ENCODE results near the gene SLC4A1. TPM values are rescaled to one million over a fixed set of nuclear protein-coding genes. Genes with fewer than 3 reads are reported as not detected.

SLC4A1 gene
- polyA plus RNA-seq, 1 of the 3 experiments (the other 2 are of a cell fraction) = not detected

- H3K27me3 ChIP-seq (ENCODE audit: insufficient read depth) = no peaks in the 10 kb centered on the region
- H2AFZ ChIP-seq (ENCODE audit: low read depth) = no peak overlapping the region
- no peak for TF ChIP-seq GABPA (IDR thresholded peaks at IDR 0.05; ENCODE audit: low read depth)
- no peak for TF ChIP-seq CTCF (IDR thresholded peaks at IDR 0.05)
- TF ChIP-seq IRF3 (IDR thresholded peaks at IDR 0.05; ENCODE audit: low read depth, low read length) = no peak
- no peak for TF ChIP-seq JUND (IDR thresholded peaks at IDR 0.05)
- TF ChIP-seq CHD2 (IDR thresholded peaks at IDR 0.05; ENCODE audit: low read length, partially characterized antibody) = no peak
- no peak for TF ChIP-seq EZH2phosphoT487 (IDR thresholded peaks at IDR 0.05; ENCODE audit: borderline replicate concordance, low read depth)
- TF ChIP-seq ZBTB33 (IDR thresholded peaks at IDR 0.05; ENCODE audit: borderline replicate concordance, low read depth) = no peak
- TF ChIP-seq ELF1 (IDR thresholded peaks at IDR 0.05) = no peak
- TF ChIP-seq RXRA (IDR thresholded peaks at IDR 0.05; ENCODE audit: borderline replicate concordance, low read depth) = no peak
- TF ChIP-seq REST (IDR thresholded peaks at IDR 0.05; ENCODE audit: low read depth, low read length) = no peak
- TF ChIP-seq NFIC (IDR thresholded peaks at IDR 0.05; ENCODE audit: borderline replicate concordance) = no peak
- TF ChIP-seq TEAD4 (IDR thresholded peaks at IDR 0.05; ENCODE audit: borderline replicate concordance, insufficient read depth) = no peak
- TF ChIP-seq FOSL2 (IDR thresholded peaks at IDR 0.05; ENCODE audit: borderline replicate concordance, low read depth) = no peak
- TF ChIP-seq PBX3 (IDR thresholded peaks at IDR 0.05) = no peak
- TF ChIP-seq SMC3 (IDR thresholded peaks at IDR 0.05; ENCODE audit: low read depth, low read length) = no peak
- no peak for TF ChIP-seq MXI1 (IDR thresholded peaks at IDR 0.05; ENCODE audit: low read depth, low read length)
- no peaks in the 10 kb centered on the region for H4K20me1 ChIP-seq (ENCODE audit: insufficient read depth)
- no peak overlapping the region for H3K4me2 ChIP-seq
- no peak overlapping the region for H3K9ac ChIP-seq
- H3K27ac ChIP-seq (ENCODE audit: low read depth in 2 of 2, low read length in 1 of 2) = no peak overlapping the region
- H3K9me2 ChIP-seq = no peaks in the 10 kb centered on the region
- H3K4me3 ChIP-seq (ENCODE audit: low read depth in 2 of 2, low read length in 1 of 2) = no peak overlapping the region
- WGBS (ENCODE audit: low lambda C conversion rate) = 79% methylated on average over 6 of the region's 6 CpGs
- H3F3A ChIP-seq (replicated peaks; ENCODE audit: insufficient read depth) = no peaks in the 10 kb centered on the region
- H3K79me2 ChIP-seq (ENCODE audit: insufficient read depth) = no peaks in the 10 kb centered on the region
- POLR2A ChIA-PET = no interaction called here
- no peaks in the 10 kb centered on the region for H3K9me3 ChIP-seq
- no peak for DNase-seq
- no peaks in the 10 kb centered on the region; a peak in 1 of 4 replicates for H3K4me1 ChIP-seq (ENCODE audit: control insufficient read depth in 1 of 2, insufficient read depth in 2 of 2, low read depth in 1 of 2, low read length in 1 of 2)
- CTCF ChIA-PET = no interaction called here
- H3K36me3 ChIP-seq (replicated peaks in 1 of 2; ENCODE audit: control insufficient read depth in 1 of 2, insufficient read depth in 2 of 2, low read length in 1 of 2) = no peaks in the 10 kb centered on the region
Measured at GRCh38 chr17:44260296-44260695, 7.6 kb downstream of the SLC4A1 start.
